Measurements from ENCODE around the gene MS4A15.

DNA sequence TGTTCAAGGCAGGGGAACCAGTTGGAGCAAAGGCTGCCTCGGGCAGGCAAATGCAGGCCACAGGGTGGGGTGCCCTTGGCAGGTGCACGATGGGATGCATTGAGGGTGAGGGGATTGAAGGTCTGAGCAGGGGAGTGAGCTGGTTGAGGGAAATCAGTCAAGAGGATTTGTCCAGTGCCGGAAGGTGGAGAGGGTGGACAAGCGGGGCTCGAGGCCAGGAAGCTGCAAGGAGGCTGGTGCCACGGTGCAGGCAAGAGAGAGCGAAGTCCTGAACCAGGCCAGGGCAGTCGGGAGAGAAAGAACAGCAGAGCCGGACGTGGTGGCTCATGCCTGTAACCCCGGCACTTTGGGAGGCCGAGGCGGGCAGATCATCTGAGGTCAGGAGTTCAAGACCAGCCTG, 18.1 kb downstream of the MS4A15 start:
- TF ChIP-seq, protein P1, sequence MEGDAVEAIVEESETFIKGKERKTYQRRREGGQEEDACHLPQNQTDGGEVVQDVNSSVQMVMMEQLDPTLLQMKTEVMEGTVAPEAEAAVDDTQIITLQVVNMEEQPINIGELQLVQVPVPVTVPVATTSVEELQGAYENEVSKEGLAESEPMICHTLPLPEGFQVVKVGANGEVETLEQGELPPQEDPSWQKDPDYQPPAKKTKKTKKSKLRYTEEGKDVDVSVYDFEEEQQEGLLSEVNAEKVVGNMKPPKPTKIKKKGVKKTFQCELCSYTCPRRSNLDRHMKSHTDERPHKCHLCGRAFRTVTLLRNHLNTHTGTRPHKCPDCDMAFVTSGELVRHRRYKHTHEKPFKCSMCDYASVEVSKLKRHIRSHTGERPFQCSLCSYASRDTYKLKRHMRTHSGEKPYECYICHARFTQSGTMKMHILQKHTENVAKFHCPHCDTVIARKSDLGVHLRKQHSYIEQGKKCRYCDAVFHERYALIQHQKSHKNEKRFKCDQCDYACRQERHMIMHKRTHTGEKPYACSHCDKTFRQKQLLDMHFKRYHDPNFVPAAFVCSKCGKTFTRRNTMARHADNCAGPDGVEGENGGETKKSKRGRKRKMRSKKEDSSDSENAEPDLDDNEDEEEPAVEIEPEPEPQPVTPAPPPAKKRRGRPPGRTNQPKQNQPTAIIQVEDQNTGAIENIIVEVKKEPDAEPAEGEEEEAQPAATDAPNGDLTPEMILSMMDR (IDR thresholded peaks at IDR 0.05), result no peak
- TF ChIP-seq POLR2A (IDR thresholded peaks at IDR 0.05), result no peak

All from esophagus squamous epithelium (tissue), 4 donors.